Stimulated activated CD8-positive, alpha-beta memory T cell treated with anti-CD3 and anti-CD28 coated beads, Interleukin-15, amount 100 ng/mL, for 24 hours (primary cell): ENCODE results near the gene SPOCK1.

Source experiments
- DNase-seq: peaks from one replicate; pipeline ENCODE4 v3.0.0-alpha.2; 2020; ENCODE audit warnings: low read depth

SPOCK1 gene

DNA sequence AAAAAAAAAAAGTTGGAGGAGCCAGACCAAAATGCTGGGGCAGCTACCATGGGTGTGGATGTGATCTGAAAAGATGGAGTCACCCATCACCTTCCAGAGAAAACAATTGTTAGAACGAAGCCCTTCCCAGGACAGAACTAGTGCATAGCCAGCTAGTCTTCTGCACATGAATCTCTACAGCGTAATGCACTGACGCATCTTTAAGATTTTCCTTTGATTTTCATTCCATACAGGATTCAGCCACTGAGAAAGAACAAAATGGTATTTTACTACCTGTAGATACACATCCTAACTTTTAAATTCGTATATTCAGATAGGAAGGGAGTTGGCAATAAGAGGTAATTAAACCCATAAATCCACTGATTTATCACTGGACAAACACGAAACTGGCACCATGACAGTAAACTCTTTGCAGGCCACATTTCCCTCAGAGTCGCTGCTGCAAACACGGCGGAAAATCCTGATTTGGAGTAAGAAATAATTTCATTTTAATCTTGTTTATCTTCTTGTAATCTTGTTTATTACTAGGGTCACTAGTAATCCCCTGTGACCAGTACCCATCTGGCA is 206.6 kb downstream of the SPOCK1 start:
- DNase-seq: no peak

DNA sequence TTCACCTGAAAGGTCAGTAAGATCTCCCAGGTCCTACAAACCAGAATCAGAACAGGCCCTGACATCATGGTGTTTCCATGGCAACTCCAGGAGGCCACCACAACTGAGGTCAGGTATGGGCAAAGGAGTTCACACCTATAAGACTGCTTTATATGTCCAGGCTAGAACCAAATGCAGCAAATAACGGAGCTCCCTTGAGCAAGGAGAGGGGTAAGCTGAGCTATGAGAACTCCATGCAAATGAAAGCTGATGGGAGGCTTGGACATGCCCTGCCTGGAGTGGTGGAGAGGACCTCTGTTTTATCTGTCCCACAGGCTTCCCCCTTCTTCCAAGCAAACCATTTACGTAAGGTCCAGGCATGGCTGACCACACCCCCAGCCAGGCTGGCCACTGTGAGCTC is 207.7 kb downstream of the SPOCK1 start:
- DNase-seq: no peak

- no peak for DNase-seq
These were observed 208.1 kb downstream of the SPOCK1 start for GRCh38 chr5:137291031-137291430.

GRCh38 chr5:137290373-137290772 is 208.8 kb downstream of the SPOCK1 start:
- DNase-seq: no peak

DNA sequence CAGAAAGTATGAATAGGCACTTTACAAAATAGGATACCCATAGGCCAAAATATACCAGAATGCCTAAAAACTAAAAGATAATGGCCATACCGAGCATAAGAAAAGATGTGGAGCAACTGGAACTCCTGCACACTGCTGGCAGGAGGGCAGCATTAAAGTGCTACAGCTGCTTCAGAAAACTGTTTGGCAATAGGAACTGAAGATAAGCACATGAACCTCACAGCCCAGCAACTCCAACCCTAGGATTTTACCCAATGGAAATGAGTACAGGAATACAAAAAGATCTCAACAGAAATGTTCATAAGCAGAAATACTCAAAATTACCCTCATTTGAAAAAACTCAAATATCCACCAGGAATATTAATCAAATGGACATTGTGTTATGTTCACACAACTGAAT is 209.3 kb downstream of the SPOCK1 start:
- DNase-seq: no peak

DNA sequence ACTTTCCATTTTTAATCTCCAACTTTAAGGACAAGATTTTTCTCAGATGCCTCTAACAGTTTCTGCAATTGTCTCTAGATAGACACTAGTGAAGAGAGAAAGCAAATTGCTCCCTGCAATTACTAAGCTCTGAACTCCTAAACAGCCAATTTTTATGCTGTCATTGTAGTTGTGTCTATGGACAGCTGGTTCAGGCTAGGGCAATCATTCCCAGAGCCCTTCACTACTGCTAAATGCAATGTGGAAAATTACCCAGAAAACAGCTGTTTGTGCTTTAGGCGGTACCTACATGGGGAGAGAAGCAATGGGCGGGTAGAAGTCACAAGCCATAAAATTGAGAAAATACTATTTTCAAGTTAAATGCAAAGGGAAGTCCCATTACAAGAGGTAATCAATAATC is 211.6 kb downstream of the SPOCK1 start:
- DNase-seq: no peak

GRCh38 chr5:137286025-137286610 is 213.0 kb downstream of the SPOCK1 start:
- no peak for DNase-seq

GRCh38 chr5:137283801-137284200 is 215.3 kb downstream of the SPOCK1 start:
- no peak for DNase-seq

- no peak for DNase-seq
These were observed 216.9 kb downstream of the SPOCK1 start for GRCh38 chr5:137282216-137282615.

- no peak for DNase-seq
These were observed 217.9 kb downstream of the SPOCK1 start for GRCh38 chr5:137281201-137281600.

DNA sequence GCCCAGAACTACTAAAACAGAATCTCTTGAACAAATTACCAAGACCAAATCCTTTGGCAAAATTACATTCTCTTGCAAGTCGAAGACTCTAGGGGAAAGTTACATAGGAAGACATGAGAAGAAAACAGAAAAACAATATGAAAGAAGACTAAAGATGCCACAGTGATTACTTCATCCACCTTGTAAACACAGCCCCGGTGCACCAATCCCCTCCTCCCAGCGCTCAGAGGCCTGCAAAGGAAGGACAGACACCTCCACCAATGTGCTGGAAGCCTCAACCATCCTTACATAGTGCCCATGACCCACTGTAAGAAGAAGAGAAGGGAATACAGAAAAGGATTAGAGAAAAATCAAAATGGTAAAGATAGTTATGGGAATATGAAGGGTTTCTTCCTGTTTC is 218.5 kb downstream of the SPOCK1 start:
- DNase-seq: no peak

- DNase-seq: no peak
These were observed 219.4 kb downstream of the SPOCK1 start for GRCh38 chr5:137279521-137280231.

- DNase-seq: no peak
These were observed 220.7 kb downstream of the SPOCK1 start for GRCh38 chr5:137278476-137278875.

- DNase-seq: no peak
These were observed 224.0 kb downstream of the SPOCK1 start for GRCh38 chr5:137275083-137275482.

GRCh38 chr5:137273511-137273910 is 225.6 kb downstream of the SPOCK1 start:
- DNase-seq: no peak

GRCh38 chr5:137272831-137273230 is 226.3 kb downstream of the SPOCK1 start:
- DNase-seq: no peak

DNA sequence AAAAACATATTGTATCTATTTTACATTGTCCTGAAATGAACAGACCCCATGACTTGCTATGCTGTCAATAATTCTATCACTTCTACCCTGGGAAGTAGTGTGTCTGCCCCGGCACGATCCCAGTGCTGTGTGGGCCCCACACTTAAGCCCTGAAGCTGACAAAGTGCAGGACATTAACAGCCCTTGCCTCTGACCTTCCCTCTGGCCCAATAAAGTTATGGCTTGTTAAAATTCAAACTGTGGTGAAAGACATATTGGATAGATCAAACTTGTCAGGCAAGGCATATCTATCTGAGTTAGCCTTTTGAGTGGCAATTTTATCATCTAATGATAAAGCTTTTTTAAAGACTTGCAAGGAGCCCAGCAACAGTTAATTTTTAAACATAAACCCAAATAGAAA is 229.2 kb downstream of the SPOCK1 start:
- DNase-seq: no peak

DNA sequence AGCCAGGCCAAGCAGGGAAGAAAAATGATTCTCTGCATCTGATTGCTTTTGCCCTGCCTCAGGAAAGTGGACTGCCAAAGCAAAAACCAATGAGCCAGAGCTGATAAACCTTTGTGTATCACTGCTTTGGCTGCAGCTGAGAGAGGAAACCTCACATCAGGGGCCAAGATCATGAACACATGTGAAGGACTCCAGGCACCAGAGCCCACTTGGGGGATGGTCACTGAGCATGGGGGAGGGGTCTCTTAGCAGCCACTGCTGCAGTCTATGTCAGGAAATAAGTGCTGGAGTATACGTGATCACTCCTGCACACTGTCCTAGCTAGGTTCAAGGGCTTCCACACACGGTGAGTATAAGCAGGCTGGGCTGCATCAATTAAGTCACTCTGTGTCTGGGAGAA is 229.9 kb downstream of the SPOCK1 start:
- no peak for DNase-seq

GRCh38 chr5:137268646-137269045 is 230.5 kb downstream of the SPOCK1 start:
- no peak for DNase-seq

DNA sequence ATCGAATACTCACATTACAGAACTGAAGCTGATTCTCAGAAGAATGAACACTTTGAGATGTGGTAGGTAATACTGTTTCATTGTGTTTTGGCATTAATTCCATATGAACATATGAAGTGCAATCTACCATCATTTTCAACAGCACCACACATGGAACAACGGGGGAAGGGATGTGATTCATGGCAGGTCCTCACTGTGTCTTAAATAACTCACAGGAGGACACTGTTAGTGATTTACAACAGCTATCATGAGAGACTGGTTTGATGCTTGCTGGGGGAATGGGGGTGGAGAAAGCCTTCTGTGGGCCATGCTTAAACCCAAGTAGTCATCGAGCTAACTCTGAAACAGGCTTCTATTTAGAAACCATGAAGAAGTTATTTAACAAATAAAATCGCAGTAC is 232.9 kb downstream of the SPOCK1 start:
- no peak for DNase-seq

DNA sequence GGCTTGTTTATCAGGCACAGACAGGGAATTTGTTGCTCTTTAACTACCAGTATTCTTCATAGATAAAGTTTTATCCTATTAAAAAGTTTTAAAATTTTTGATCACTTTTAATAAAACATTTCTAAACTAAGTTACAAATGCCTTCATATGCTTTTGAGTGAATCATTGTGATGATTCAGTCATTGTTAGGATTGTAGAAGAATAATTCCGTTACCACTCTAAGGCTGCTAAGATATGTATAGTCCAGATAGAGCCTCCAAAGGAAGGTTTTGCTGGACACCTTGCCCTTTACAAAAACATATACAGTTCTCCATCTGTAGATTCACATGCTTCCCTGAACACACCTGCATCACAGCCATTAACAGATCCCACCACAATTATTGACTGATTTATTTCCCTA is 233.7 kb downstream of the SPOCK1 start:
- no peak for DNase-seq

DNA sequence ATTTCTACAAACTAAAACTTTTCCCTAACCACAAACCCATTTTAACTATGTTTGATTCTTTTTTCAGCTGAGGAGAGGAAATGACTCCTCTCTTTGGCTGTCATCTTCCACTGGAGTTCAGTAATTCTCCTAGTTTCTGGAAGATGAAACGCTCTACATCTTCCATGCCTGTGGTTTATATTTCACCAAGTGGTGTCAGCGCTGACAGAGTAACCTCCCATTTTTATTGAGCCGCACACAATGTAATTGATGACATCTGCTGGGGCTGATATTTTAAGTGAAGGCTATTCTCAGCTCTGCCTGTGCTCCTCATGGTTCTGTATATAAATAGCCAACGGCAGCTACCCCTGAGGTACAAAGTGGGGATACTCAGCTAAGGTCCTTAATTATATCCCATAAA is 234.6 kb downstream of the SPOCK1 start:
- DNase-seq: no peak

- no peak for DNase-seq
These were observed 235.1 kb downstream of the SPOCK1 start for GRCh38 chr5:137264041-137264440.
